Cardiac muscle cell (in vitro differentiated cells and primary cell): ENCODE measurements around the gene FN3K. TPM values are rescaled to one million over a fixed set of nuclear protein-coding genes. Genes with fewer than 3 reads are reported as not detected.

Source experiments
- DNase-seq, 2 donors: peaks; one replicate each; pipeline versions ENCODE4 v3.0.0 to v3.0.0-alpha.2; 2010 to 2017; ENCODE audit warnings: low read depth in 1 of 2, low spot score in 1 of 2
- H3K27ac ChIP-seq: fragments of 200-600 bp; sonication (generic); 2 replicates; pipeline ENCODE4 v1.5.1; 2016
- H3K27me3 ChIP-seq: fragments of 200-600 bp; sonication (generic); 2 replicates; pipeline ENCODE4 v1.6.0; 2016; ENCODE audit warnings: control low read depth
- H3K36me3 ChIP-seq: fragments of 200-600 bp; sonication (generic); 2 replicates; pipeline ENCODE4 v1.5.1; 2016; ENCODE audit warnings: control low read depth
- H3K4me1 ChIP-seq: fragments of 200-600 bp; sonication (generic); 2 replicates; pipeline ENCODE4 v1.8.1; 2017; ENCODE audit warnings: low read depth, mild to moderate bottlenecking, mixed run types
- H3K4me3 ChIP-seq: fragments of 200-600 bp; sonication (generic); 2 replicates; pipeline ENCODE4 v1.5.1; 2016; ENCODE audit warnings: mild to moderate bottlenecking
- H3K9me3 ChIP-seq: fragments of 200-600 bp; sonication (generic); 2 replicates; pipeline ENCODE4 v1.5.1; 2017; ENCODE audit warnings: low read depth, mild to moderate bottlenecking, control low read depth
- CTCF ChIP-seq: IDR thresholded peaks from 2 replicates; pipeline ENCODE4 v1.5.1; 2012; ENCODE audit warnings: low read depth, mild to moderate bottlenecking, low read length
- polyA plus RNA-seq: library from polyadenylated mRNA; unstranded; fragments of >200 nt; fragmentation: Nextera tagmentation; extraction: Ambion mirVana; gene quantifications from 2 replicates; pipeline ENCODE4 v1.2.1, GENCODE V29; 2016
- total RNA-seq: library from RNA; depleted of rRNA; stranded (reverse); fragments of >200 nt; gene quantifications from 2 replicates; pipeline ENCODE4 v1.2.3, GENCODE V29; 2016

Gene FN3K
- total and polyA plus RNA-seq, 2 experiments from 2014 or later = 10.3 to 20.6 TPM

- H3K36me3 ChIP-seq = no peaks in the 10 kb centered on the region
- no peaks in the 10 kb centered on the region for H3K4me1 ChIP-seq
- peaks cover 33% of the 10 kb centered on the region for H3K27me3 ChIP-seq
- no peaks in the 10 kb centered on the region for H3K9me3 ChIP-seq
- no peak for DNase-seq
- no peak overlapping the region for H3K27ac ChIP-seq
- TF ChIP-seq CTCF = no peak
- H3K4me3 ChIP-seq = peak overlapping the region; percentile 53
Measured at GRCh38 chr17:82699551-82699950, 35.9 kb upstream of the FN3K start.

GRCh38 chr17:82702231-82702927 is 33.0 kb upstream of the FN3K start:
- Histone ChIP-seq H3K36me3 (no peaks in the 10 kb centered on the region), H3K27me3 (peaks cover 17% of the 10 kb centered on the region), H3K27ac (no peak overlapping the region), H3K9me3 (no peaks in the 10 kb centered on the region), H3K4me1 (no peaks in the 10 kb centered on the region), H3K4me3 (no peak overlapping the region)
- DNase-seq = no peak
- TF ChIP-seq CTCF = no peak

GRCh38 chr17:82703036-82703745 is 32.2 kb upstream of the FN3K start:
- peaks cover 10% of the 10 kb centered on the region for H3K27me3 ChIP-seq
- H3K36me3 ChIP-seq = no peaks in the 10 kb centered on the region
- no peaks in the 10 kb centered on the region for H3K9me3 ChIP-seq
- H3K27ac ChIP-seq = no peak overlapping the region
- H3K4me1 ChIP-seq = no peaks in the 10 kb centered on the region
- no peak for TF ChIP-seq CTCF
- DNase-seq = no peak
- no peak overlapping the region for H3K4me3 ChIP-seq

GRCh38 chr17:82703935-82704865 is 31.2 kb upstream of the FN3K start:
- no peak overlapping the region for H3K4me3 ChIP-seq
- no peak overlapping the region for H3K27ac ChIP-seq
- TF ChIP-seq CTCF = no peak
- H3K27me3 ChIP-seq = peaks cover 10% of the 10 kb centered on the region
- no peaks in the 10 kb centered on the region for H3K4me1 ChIP-seq
- DNase-seq = no peak
- no peaks in the 10 kb centered on the region for H3K36me3 ChIP-seq
- H3K9me3 ChIP-seq = no peaks in the 10 kb centered on the region

GRCh38 chr17:82704886-82705285 is 30.5 kb upstream of the FN3K start:
- H3K36me3 ChIP-seq = no peaks in the 10 kb centered on the region
- H3K9me3 ChIP-seq = no peaks in the 10 kb centered on the region
- H3K27ac ChIP-seq = no peak overlapping the region
- no peak for TF ChIP-seq CTCF
- H3K27me3 ChIP-seq = peaks cover 4% of the 10 kb centered on the region
- H3K4me1 ChIP-seq = no peaks in the 10 kb centered on the region
- no peak for DNase-seq
- no peak overlapping the region for H3K4me3 ChIP-seq
